Lower leg skin (tissue), 4 donors: ENCODE data around the gene POR. TPM values are rescaled to one million over a fixed set of nuclear protein-coding genes. Genes with fewer than 3 reads are reported as not detected.

ENCODE experiments used
- DNase-seq, 2 donors: peaks; one replicate each; pipeline ENCODE4 v3.0.0-alpha.2; 2019; ENCODE audit warnings: low spot score in 2 of 2
- H3K4me3 ChIP-seq: fragments of 200-600 bp; sonication (generic); 2 replicates; pipeline ENCODE4 v1.5.1; 2017; ENCODE audit warnings: mild to moderate bottlenecking, low read depth; ENCODE audit not compliant: poor library complexity, severe bottlenecking
- CTCF ChIP-seq, 3 donors: fragments of 450-650 bp; IDR thresholded peaks; one replicate each; pipeline ENCODE4 v1.5.1; 2016; ENCODE audit warnings: antibody characterized with exemption in 3 of 3, mild to moderate bottlenecking in 3 of 3, moderate library complexity in 2 of 3
- POLR2A ChIP-seq, 2 donors: fragments of 450-650 bp; IDR thresholded peaks; one replicate each; pipeline ENCODE4 v1.6.1; 2016 to 2017; ENCODE audit warnings: antibody characterized with exemption in 2 of 2, mild to moderate bottlenecking in 1 of 2, moderate library complexity in 1 of 2
- whole genome bisulfite sequencing, 2 donors: methylation state at CpG; one replicate each; pipeline ENCODE4 v1.1.5; 2018; 5-methylcytosine and 5-hydroxymethylcytosine counted together
- intact Hi-C: fragments of 100-400 bp; cut with DNase I; formaldehyde crosslinking; loops from one replicate; pipeline ENCODE4 v1.15.0; 2023; ENCODE audit warnings: low total_unique reads
- total RNA-seq, 4 donors: library from RNA; depleted of rRNA; stranded (reverse); fragments of >200 nt; gene quantifications; one replicate each; pipeline ENCODE4 v1.1.0, GENCODE V29; 2016

Gene POR
- total RNA-seq, 4 donors from 2014 or later, result 77.4 to 129 (median 97.0) TPM

- DNase-seq, result no peak
- TF ChIP-seq CTCF (IDR thresholded peaks at IDR 0.05) (no peak), POLR2A (IDR thresholded peaks at IDR 0.05) (no peak)
- intact Hi-C loops, result no loop called here
- H3K4me3 ChIP-seq, result no peak overlapping the region
- 92 to 94% methylated on average over 9 of the region's 9 CpGs for WGBS, 2 donors
Observed at GRCh38 chr7:75958802-75959543, 44.0 kb downstream of the POR start.

GRCh38 chr7:75960372-75960771, 45.4 kb downstream of the POR start:
- intact Hi-C loops, result no loop called here
- H3K4me3 ChIP-seq, result no peak overlapping the region
- no peak for DNase-seq
- 93 to 95% methylated on average over 6 of the region's 6 CpGs for WGBS, 2 donors
- TF ChIP-seq CTCF (IDR thresholded peaks at IDR 0.05), result no peak
- no peak for TF ChIP-seq POLR2A (IDR thresholded peaks at IDR 0.05)

GRCh38 chr7:75961218-75961617, 46.3 kb downstream of the POR start:
- TF ChIP-seq CTCF (IDR thresholded peaks at IDR 0.05) (no peak), POLR2A (IDR thresholded peaks at IDR 0.05) (no peak)
- no peak overlapping the region for H3K4me3 ChIP-seq
- no peak for DNase-seq
- intact Hi-C loops, result no loop called here
- 96 to 99% methylated on average over 7 of the region's 7 CpGs for WGBS, 2 donors

- intact Hi-C loops, result no loop called here
- no peak overlapping the region for H3K4me3 ChIP-seq
- TF ChIP-seq POLR2A (IDR thresholded peaks at IDR 0.05) (no peak), CTCF (IDR thresholded peaks at IDR 0.05) (no peak)
- 54 to 55% methylated on average over 18 of the region's 18 CpGs for WGBS, 2 donors
- DNase-seq, result no peak
Observed at GRCh38 chr7:75962607-75963380, 47.8 kb downstream of the POR start.

GRCh38 chr7:75963381-75963995, 48.5 kb downstream of the POR start:
- no peak overlapping the region for H3K4me3 ChIP-seq
- intact Hi-C loops, result no loop called here
- TF ChIP-seq POLR2A (IDR thresholded peaks at IDR 0.05) (no peak), CTCF (IDR thresholded peaks at IDR 0.05) (no peak)
- DNase-seq, result no peak
- 76 to 81% methylated on average over 7 to 9 of the region's 9 CpGs for WGBS, 2 donors
